NB4 (cell line): Measurements from ENCODE around the gene MSH3.
"Not testable (repeated sequence)": the region's sequence is repeated elsewhere in the genome, so short reads cannot be mapped to it uniquely, and the experiment has no call there.

Experiments
- DNase-seq: peaks from one replicate; pipeline ENCODE4 v3.0.0; 2010; ENCODE audit warnings: low read depth
- H3K4me3 ChIP-seq: one replicate; pipeline ENCODE4 v1.5.1; 2011; ENCODE audit warnings: mild to moderate bottlenecking, low read depth, low read length, moderate library complexity
- MYC ChIP-seq: IDR thresholded peaks from 2 replicates; pipeline ENCODE4 v1.6.1; 2011; ENCODE audit warnings: low read depth, low read length
- POLR2A ChIP-seq: IDR thresholded peaks from 2 replicates; pipeline ENCODE4 v1.6.1; 2011; ENCODE audit warnings: mild to moderate bottlenecking; ENCODE audit not compliant: insufficient read length; ENCODE audit errors: extremely low read depth
- TF ChIP-seq, protein P1 (sequence below): IDR thresholded peaks from one replicate; pipeline ENCODE4 v1.5.1; 2012; ENCODE audit warnings: low read depth, low read length
- TF ChIP-seq, protein P2 (sequence below): IDR thresholded peaks from 2 replicates; pipeline ENCODE4 v1.6.1; 2011; ENCODE audit warnings: low read depth, low read length

Gene MSH3

DNA sequence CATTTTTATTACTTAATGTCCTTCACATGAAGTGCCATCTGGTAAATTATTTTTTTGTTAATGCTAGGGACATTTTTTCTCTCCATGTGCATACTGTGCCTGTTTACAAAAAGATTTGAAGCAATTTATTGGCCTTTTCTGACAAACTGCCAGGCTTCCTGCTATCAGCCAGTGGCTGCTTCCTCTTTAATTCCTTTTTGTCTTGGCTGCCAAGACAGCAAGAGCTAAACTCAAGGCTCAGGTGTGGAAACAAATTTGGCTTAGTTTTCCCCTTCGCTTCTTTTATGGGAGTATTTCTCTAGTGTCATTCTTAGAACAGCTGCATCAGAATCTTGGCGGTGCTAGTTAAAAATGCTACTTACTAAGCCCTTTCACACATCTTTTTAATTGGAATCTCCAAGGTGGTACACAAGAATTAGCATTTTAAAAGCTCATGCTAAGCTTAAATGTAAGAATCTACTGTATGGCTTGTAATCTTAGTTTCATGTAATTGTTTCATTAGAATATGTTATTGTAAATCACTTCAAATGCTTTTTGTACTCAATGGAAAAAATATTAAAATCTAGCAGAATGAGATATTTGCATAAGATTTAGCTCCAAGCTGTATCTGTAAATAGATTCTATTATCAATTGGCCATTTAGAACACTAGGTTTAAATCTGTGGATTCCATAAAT, 171.5 kb downstream of the MSH3 start:
- H3K4me3 ChIP-seq, result no peak overlapping the region
- no peak for DNase-seq
- TF ChIP-seq, protein P1, sequence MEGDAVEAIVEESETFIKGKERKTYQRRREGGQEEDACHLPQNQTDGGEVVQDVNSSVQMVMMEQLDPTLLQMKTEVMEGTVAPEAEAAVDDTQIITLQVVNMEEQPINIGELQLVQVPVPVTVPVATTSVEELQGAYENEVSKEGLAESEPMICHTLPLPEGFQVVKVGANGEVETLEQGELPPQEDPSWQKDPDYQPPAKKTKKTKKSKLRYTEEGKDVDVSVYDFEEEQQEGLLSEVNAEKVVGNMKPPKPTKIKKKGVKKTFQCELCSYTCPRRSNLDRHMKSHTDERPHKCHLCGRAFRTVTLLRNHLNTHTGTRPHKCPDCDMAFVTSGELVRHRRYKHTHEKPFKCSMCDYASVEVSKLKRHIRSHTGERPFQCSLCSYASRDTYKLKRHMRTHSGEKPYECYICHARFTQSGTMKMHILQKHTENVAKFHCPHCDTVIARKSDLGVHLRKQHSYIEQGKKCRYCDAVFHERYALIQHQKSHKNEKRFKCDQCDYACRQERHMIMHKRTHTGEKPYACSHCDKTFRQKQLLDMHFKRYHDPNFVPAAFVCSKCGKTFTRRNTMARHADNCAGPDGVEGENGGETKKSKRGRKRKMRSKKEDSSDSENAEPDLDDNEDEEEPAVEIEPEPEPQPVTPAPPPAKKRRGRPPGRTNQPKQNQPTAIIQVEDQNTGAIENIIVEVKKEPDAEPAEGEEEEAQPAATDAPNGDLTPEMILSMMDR, result no peak
- TF ChIP-seq, protein P2, sequence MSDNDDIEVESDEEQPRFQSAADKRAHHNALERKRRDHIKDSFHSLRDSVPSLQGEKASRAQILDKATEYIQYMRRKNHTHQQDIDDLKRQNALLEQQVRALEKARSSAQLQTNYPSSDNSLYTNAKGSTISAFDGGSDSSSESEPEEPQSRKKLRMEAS, result no peak
- TF ChIP-seq POLR2A (no peak), MYC (no peak)

DNA sequence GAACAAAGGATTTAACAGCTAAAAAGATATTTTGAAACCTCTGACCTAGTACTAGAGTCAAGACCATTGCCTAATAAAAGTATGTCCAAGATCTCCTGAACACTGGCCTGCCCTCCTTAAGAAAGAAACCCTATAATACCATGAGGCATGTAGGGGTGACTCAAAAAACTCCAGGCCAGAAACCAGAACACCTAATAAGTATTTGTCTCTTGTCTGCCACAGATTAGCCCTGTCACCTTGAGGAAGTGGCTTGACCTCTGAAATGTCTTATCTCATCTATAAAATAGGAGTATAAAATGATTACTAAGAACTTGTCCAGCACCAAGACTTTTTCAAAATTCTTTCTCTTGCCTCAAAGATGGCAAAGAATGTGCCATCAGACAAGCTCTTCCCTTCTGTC, 180.3 kb downstream of the MSH3 start:
- H3K4me3 ChIP-seq, result no peak overlapping the region
- no peak for DNase-seq
- TF ChIP-seq, protein P2, result no peak
- TF ChIP-seq MYC, result no peak
- TF ChIP-seq, protein P1, result no peak
- TF ChIP-seq POLR2A, result no peak

DNA sequence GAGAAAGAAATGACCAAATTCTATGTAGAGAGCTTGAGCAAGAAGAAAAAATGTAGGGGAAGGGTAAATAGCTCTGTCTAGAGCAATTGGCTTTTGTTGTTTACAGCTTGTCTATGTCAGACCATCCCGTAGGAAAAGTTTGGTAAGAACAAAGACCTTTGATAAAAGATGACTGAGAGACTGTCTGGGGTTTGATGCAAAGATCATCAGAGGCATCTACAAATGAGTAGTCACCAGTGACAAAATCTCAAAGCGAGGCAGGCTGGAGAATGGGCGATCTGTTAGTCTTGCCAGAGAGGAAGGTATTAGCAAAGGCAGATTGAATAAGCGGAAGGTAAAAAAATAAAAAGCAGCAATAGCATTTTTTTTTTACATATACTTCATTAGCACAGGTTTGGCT, 180.7 kb downstream of the MSH3 start:
- no peak overlapping the region for H3K4me3 ChIP-seq
- TF ChIP-seq, protein P2, result no peak
- TF ChIP-seq POLR2A, result no peak
- no peak for DNase-seq

DNA sequence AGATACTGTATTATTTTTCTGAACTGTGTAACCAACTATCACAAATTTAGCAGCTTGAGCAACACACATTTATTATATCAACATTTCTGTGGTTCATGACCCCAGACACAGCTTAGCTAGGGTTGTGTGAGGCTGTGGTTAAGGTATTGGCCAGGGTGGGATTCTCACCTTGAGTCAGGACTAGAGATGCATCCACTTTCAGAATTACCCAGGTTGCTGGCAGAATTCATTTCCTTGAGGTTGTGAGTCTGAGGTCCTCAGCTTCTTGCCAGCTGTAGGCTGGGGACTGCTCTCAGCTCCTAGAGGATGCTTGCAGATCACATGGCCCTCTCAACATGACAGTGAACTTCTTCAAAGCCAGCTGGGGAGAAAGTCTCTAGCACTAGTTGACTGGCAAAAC, 183.2 kb downstream of the MSH3 start:
- TF ChIP-seq POLR2A (no peak), MYC (no peak)
- TF ChIP-seq, protein P2, result no peak
- TF ChIP-seq, protein P1, result no peak
- no peak for DNase-seq
- H3K4me3 ChIP-seq, result no peak overlapping the region

DNA sequence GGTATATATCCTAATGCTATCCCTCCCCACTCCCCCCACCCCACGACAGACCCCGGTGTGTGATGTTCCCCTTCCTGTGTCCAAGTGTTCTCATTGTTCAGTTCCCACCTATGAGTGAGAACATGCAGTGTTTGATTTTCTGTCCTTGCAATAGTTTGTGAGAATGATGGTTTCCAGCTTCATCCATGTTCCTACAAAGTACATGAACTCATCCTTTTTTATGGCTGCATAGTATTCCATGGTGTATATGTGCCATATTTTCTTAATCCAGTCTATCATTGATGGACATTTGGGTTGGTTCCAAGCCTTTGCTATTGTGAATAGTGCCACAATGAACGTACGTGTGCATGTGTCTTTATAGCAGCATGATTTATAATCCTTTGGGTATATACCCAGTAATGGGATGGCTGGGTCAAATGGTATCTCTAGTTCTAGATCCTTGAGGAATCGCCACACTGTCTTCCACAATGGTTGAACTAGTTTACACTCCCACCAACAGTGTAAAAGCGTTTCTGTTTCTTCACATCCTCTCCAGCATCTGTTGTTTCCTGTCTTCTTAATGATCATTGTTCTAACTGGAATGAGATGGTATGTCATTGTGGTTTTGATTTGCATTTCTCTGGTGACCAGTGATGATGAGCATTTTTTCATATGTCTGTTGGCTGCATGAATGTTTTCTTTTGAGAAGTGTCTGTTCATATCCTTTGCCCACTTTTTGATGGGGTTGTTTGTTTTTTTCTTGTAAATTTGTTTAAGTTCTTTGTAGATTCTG, 186.8 kb downstream of the MSH3 start:
- DNase-seq, result not testable (repeated sequence)

DNA sequence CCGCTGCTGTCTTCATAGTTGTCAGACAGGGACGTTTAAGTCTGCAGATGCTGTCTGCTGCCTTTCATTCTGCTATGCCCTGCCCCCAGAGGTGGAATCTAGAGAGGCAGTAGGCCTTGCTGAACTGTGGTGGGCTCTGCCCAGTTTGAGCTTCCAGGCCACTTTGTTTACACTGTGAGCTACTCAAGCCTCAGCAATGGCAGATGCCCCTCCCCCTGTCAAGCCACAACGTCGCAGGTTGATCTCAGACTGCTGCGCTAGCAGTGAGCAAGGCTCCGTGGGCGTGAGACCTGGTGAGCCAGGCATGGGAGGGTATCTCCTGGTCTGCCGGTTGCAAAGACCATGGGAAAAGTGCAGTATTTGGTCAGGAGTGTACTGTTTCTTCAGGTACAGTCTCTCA, 192.0 kb downstream of the MSH3 start:
- not testable (repeated sequence) for H3K4me3 ChIP-seq, DNase-seq

More for the DNA sequence above, 186.8 kb downstream of the MSH3 start:
- not testable (repeated sequence) for H3K4me3 ChIP-seq

DNA sequence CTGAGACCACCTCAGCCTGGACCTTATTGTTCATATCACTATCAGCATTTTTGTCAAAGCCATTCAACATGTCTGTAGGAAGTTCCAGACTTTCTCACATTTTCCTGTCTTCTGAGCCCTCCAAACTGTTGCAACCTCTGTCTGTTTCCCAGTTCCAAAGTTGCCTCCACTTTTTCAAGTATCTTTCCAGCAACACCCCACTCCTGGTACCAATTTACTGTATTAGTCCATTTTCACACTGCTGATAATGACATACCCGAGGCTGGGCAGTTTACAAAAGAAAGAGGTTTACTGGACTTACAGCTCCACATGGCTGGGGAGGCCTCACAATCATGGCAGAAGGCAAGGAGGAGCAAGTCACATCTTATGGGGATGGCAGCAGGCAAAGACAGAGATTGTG, 195.7 kb downstream of the MSH3 start:
- DNase-seq, H3K4me3 ChIP-seq: not testable (repeated sequence)
